Nephron progenitor cell (in vitro differentiated cells): ENCODE data around the gene SLC16A4.

Experiments used
- DNase-seq: peaks from one replicate; pipeline ENCODE4 v3.0.0; 2021
- H3K27ac Mint-ChIP-seq: 2 replicates; pipeline ENCODE4 v1.8.0; 2021; ENCODE audit warnings: mild to moderate bottlenecking, moderate library complexity, mixed read lengths
- H3K27me3 Mint-ChIP-seq: 2 replicates; pipeline ENCODE4 v1.8.0; 2021; ENCODE audit warnings: mild to moderate bottlenecking, low read depth, mixed read lengths; ENCODE audit not compliant: poor library complexity
- H3K36me3 Mint-ChIP-seq: 2 replicates; pipeline ENCODE4 v1.8.0; 2021; ENCODE audit warnings: low read depth, mixed read lengths
- H3K4me1 Mint-ChIP-seq: 2 replicates; pipeline ENCODE4 v1.8.0; 2021; ENCODE audit warnings: mixed read lengths
- H3K4me3 Mint-ChIP-seq: 2 replicates; pipeline ENCODE4 v1.8.0; 2021; ENCODE audit warnings: mild to moderate bottlenecking, moderate library complexity, mixed read lengths
- H3K9me3 Mint-ChIP-seq: 2 replicates; pipeline ENCODE4 v1.8.0; 2021; ENCODE audit warnings: mild to moderate bottlenecking, moderate library complexity, mixed read lengths
- TF ChIP-seq, protein P1 (sequence below): fragments of 200-600 bp; sonication (generic); IDR thresholded peaks from 2 replicates; pipeline ENCODE4 v1.5.0; 2021; ENCODE audit warnings: antibody characterized with exemption

The SLC16A4 gene

GRCh38 chr1:110433213-110433612 is 42.4 kb upstream of the SLC16A4 start:
- H3K27ac Mint-ChIP-seq = no peak overlapping the region
- DNase-seq = no peak
- TF ChIP-seq, protein P1, sequence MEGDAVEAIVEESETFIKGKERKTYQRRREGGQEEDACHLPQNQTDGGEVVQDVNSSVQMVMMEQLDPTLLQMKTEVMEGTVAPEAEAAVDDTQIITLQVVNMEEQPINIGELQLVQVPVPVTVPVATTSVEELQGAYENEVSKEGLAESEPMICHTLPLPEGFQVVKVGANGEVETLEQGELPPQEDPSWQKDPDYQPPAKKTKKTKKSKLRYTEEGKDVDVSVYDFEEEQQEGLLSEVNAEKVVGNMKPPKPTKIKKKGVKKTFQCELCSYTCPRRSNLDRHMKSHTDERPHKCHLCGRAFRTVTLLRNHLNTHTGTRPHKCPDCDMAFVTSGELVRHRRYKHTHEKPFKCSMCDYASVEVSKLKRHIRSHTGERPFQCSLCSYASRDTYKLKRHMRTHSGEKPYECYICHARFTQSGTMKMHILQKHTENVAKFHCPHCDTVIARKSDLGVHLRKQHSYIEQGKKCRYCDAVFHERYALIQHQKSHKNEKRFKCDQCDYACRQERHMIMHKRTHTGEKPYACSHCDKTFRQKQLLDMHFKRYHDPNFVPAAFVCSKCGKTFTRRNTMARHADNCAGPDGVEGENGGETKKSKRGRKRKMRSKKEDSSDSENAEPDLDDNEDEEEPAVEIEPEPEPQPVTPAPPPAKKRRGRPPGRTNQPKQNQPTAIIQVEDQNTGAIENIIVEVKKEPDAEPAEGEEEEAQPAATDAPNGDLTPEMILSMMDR = no peak
- peaks cover 14% of the 10 kb centered on the region for H3K27me3 Mint-ChIP-seq
- peaks cover 69% of the 10 kb centered on the region for H3K4me1 Mint-ChIP-seq
- H3K36me3 Mint-ChIP-seq = no peaks in the 10 kb centered on the region
- no peaks in the 10 kb centered on the region for H3K9me3 Mint-ChIP-seq
- H3K4me3 Mint-ChIP-seq = no peak overlapping the region

DNA sequence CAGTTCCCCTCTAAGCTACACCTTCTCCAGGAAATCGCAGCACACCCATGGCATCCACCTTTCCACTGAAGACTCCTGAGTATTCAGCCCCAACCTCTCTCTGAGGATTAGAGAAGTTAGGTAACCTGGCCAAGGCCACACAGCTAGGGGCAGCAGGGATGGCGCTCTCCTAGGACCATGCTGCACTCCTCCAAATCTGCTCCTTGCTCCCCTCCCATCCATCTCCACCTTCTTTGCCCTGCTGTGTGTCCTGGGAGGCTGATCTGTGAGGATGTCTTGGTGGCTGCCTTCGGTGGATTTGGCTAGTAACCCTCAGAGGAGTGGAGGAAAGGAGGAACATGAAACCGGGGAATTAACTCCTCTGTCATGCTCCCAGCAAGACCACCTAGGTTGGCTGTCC is 40.1 kb upstream of the SLC16A4 start:
- no peak for DNase-seq
- no peaks in the 10 kb centered on the region for H3K36me3 Mint-ChIP-seq
- H3K27me3 Mint-ChIP-seq = peaks cover 11% of the 10 kb centered on the region
- no peaks in the 10 kb centered on the region for H3K9me3 Mint-ChIP-seq
- TF ChIP-seq, protein P1 = no peak
- no peak overlapping the region for H3K27ac Mint-ChIP-seq
- no peak overlapping the region for H3K4me3 Mint-ChIP-seq
- peaks cover 56% of the 10 kb centered on the region for H3K4me1 Mint-ChIP-seq

GRCh38 chr1:110430366-110430765 is 39.5 kb upstream of the SLC16A4 start:
- Mint-ChIP-seq H3K9me3 (no peaks in the 10 kb centered on the region), H3K4me1 (peaks cover 56% of the 10 kb centered on the region), H3K27me3 (peaks cover 11% of the 10 kb centered on the region), H3K27ac (no peak overlapping the region), H3K4me3 (no peak overlapping the region), H3K36me3 (no peaks in the 10 kb centered on the region)
- TF ChIP-seq, protein P1 = no peak
- DNase-seq = no peak

GRCh38 chr1:110428946-110429345 is 38.1 kb upstream of the SLC16A4 start:
- Mint-ChIP-seq H3K4me1 (peaks cover 53% of the 10 kb centered on the region), H3K9me3 (no peaks in the 10 kb centered on the region), H3K36me3 (no peaks in the 10 kb centered on the region), H3K27ac (no peak overlapping the region), H3K27me3 (peaks cover 9% of the 10 kb centered on the region), H3K4me3 (no peak overlapping the region)
- TF ChIP-seq, protein P1 = no peak
- no peak for DNase-seq

DNA sequence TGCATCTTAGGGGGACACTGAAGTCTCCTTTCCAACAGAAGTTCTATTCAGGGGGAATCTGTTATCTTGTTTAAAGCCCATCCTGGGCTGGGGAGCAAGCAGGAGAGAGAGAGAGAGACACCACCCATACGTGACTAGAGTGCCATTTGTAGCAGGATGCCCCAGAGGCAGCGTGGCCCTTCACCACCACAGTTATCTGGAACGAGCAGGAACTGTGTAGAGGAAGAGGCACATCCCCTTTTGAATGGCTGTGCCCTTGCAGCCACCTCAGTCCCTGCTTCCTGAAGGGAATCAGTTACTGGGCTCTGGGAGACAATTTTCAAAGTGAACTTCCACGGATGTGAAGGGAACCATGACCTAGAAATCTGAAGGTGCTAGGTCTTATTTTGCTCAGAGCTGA is 36.0 kb upstream of the SLC16A4 start:
- Mint-ChIP-seq H3K4me1 (peaks cover 39% of the 10 kb centered on the region), H3K27me3 (peaks cover 7% of the 10 kb centered on the region), H3K4me3 (no peak overlapping the region), H3K36me3 (no peaks in the 10 kb centered on the region), H3K27ac (peak overlapping the region; percentile 10), H3K9me3 (peaks cover 2% of the 10 kb centered on the region)
- DNase-seq = no peak
- TF ChIP-seq, protein P1 = no peak

GRCh38 chr1:110425612-110426152 is 34.9 kb upstream of the SLC16A4 start:
- TF ChIP-seq, protein P1 = no peak
- no peak for DNase-seq
- H3K36me3 Mint-ChIP-seq = no peaks in the 10 kb centered on the region
- H3K27me3 Mint-ChIP-seq = peaks cover 4% of the 10 kb centered on the region
- no peak overlapping the region for H3K27ac Mint-ChIP-seq
- peaks cover 12% of the 10 kb centered on the region for H3K9me3 Mint-ChIP-seq
- no peak overlapping the region for H3K4me3 Mint-ChIP-seq
- H3K4me1 Mint-ChIP-seq = peaks cover 27% of the 10 kb centered on the region
